Testis (tissue), 2 donors: ENCODE measurements around the gene SLC47A2.

Experiments
- CTCF ChIP-seq, 3 experiments: fragments of 450-650 bp in 2 of 3; fragments of 200-600 bp in 1 of 3; sonication (generic) in 1 of 3; IDR thresholded peaks; one replicate each; pipeline ENCODE4 v1.5.1; 2016 to 2019; ENCODE audit warnings: antibody characterized with exemption in 3 of 3, mild to moderate bottlenecking in 2 of 3, moderate library complexity in 1 of 3
- POLR2A ChIP-seq: fragments of 450-650 bp; IDR thresholded peaks from one replicate; pipeline ENCODE4 v1.6.1; 2017; ENCODE audit warnings: antibody characterized with exemption, mild to moderate bottlenecking, moderate library complexity

- TF ChIP-seq POLR2A (peak; percentile 42), CTCF (IDR thresholded peaks at IDR 0.05) (peak in 1 of 3 experiments; percentile 1)
These were observed 67.7 kb downstream of the SLC47A2 start, which contains the start of gene ALDH3A2 for GRCh38 chr17:19648475-19649273.
